PFSK-1 (cell line): ENCODE data around the gene PLPPR5.

Source experiments
- POLR2AphosphoS5 ChIP-seq: IDR thresholded peaks from 2 replicates; pipeline ENCODE4 v1.6.1; 2012; ENCODE audit warnings: low read depth, mild to moderate bottlenecking, control low read depth, low read length, moderate library complexity
- SIN3A ChIP-seq: IDR thresholded peaks from 2 replicates; pipeline ENCODE4 v1.6.1; 2012; ENCODE audit warnings: mild to moderate bottlenecking, low read length, moderate library complexity, borderline replicate concordance; ENCODE audit not compliant: insufficient read depth
- TAF1 ChIP-seq: IDR thresholded peaks from 2 replicates; pipeline ENCODE4 v1.6.1; 2012; ENCODE audit warnings: low read length, control low read depth, borderline replicate concordance; ENCODE audit not compliant: insufficient read depth
- TF ChIP-seq, protein P1 (sequence below), 2 experiments: IDR thresholded peaks; 2 replicates each; pipeline versions ENCODE4 v1.6.1 to v1.8.0; 2011 to 2012; ENCODE audit warnings: low read depth in 2 of 2, low read length in 2 of 2, control low read depth in 1 of 2, inconsistent platforms in 1 of 2, mild to moderate bottlenecking in 1 of 2, moderate library complexity in 1 of 2; ENCODE audit not compliant: insufficient read depth in 1 of 2

- TF ChIP-seq TAF1: no peak
- no peak for TF ChIP-seq POLR2AphosphoS5
- TF ChIP-seq, protein P1, sequence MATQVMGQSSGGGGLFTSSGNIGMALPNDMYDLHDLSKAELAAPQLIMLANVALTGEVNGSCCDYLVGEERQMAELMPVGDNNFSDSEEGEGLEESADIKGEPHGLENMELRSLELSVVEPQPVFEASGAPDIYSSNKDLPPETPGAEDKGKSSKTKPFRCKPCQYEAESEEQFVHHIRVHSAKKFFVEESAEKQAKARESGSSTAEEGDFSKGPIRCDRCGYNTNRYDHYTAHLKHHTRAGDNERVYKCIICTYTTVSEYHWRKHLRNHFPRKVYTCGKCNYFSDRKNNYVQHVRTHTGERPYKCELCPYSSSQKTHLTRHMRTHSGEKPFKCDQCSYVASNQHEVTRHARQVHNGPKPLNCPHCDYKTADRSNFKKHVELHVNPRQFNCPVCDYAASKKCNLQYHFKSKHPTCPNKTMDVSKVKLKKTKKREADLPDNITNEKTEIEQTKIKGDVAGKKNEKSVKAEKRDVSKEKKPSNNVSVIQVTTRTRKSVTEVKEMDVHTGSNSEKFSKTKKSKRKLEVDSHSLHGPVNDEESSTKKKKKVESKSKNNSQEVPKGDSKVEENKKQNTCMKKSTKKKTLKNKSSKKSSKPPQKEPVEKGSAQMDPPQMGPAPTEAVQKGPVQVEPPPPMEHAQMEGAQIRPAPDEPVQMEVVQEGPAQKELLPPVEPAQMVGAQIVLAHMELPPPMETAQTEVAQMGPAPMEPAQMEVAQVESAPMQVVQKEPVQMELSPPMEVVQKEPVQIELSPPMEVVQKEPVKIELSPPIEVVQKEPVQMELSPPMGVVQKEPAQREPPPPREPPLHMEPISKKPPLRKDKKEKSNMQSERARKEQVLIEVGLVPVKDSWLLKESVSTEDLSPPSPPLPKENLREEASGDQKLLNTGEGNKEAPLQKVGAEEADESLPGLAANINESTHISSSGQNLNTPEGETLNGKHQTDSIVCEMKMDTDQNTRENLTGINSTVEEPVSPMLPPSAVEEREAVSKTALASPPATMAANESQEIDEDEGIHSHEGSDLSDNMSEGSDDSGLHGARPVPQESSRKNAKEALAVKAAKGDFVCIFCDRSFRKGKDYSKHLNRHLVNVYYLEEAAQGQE (IDR thresholded peaks at IDR 0.05; ENCODE audit: insufficient read depth in 1 of 2, low read depth in 2 of 2, low read length in 2 of 2): no peak
- TF ChIP-seq SIN3A: no peak
These were observed 115.8 kb downstream of the PLPPR5 start for GRCh38 chr1:98888869-98889268.
